NT2/D1 (cell line): ENCODE results near the gene NKAIN1.

Experiments
- SUZ12 ChIP-seq: IDR thresholded peaks from 2 replicates; pipeline ENCODE4 v1.6.1; 2011; ENCODE audit not compliant: insufficient read length, insufficient read depth; ENCODE audit errors: extremely low read depth
- YY1 ChIP-seq: IDR thresholded peaks from 2 replicates; pipeline ENCODE4 v1.6.1; 2011; ENCODE audit not compliant: insufficient read length, insufficient read depth
- ZNF274 ChIP-seq: IDR thresholded peaks from 2 replicates; pipeline ENCODE4 v1.6.1; 2011; ENCODE audit warnings: mild to moderate bottlenecking, low read depth, low read length

DNA sequence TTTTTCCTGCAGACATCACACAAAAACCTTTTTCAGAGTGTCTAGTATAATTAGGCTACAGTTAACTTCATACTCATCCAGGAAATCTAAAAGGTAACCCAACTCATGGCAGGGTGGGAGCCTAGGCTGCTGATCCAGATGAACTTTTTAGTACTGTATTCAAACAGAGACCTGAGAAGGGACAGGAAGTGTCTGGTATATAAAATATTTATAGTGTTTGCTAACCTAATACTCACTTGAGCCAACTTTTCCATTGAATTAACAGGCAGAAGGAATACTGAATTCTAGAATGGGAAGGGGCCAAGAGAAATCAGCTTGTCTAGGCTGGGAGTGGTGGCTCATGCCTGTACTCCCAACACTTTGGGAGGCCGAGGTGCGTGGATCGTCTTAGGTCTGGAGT, 22.2 kb upstream of the NKAIN1 start:
- TF ChIP-seq YY1, result no peak
- no peak for TF ChIP-seq ZNF274
- no peak for TF ChIP-seq SUZ12
